Measurements from ENCODE around the gene RPTOR. TPM values are rescaled to one million over a fixed set of nuclear protein-coding genes. Genes with fewer than 3 reads are reported as not detected.

The RPTOR gene
- total and polyA plus RNA-seq, 10 of the 15 experiments (the other 5 are each of a cell fraction or from before 2014, with no cell fraction given): 0.18 to 32.1 (median 7.8) TPM

- RAD21 ChIA-PET (ENCODE audit: unreplicated experiment): no interaction called here
- Histone ChIP-seq H3K4me1 (ENCODE audit: control insufficient read depth, insufficient read depth, low read length) (no peaks in the 10 kb centered on the region), H3K9me3 (replicated peaks; ENCODE audit: control insufficient read depth, insufficient read depth, low read length) (no peaks in the 10 kb centered on the region), H3K4me3 (no peak overlapping the region), H2AFZ (ENCODE audit: control insufficient read depth, low read depth, low read length) (no peak overlapping the region), H3K4me2 (ENCODE audit: control insufficient read depth, insufficient read depth) (no peak overlapping the region), H3K27ac (ENCODE audit: control insufficient read depth, insufficient read depth) (no peak overlapping the region), H3K79me2 (ENCODE audit: control insufficient read depth, insufficient read depth, low read length) (no peaks in the 10 kb centered on the region), H3K36me3 (ENCODE audit: control insufficient read depth in 2 of 2, insufficient read depth in 2 of 2, low read length in 1 of 2) (peaks cover 0 to 5% of the 10 kb centered on the region in 2 experiments; a peak in 3 of 4 replicates), H3K9ac (ENCODE audit: control insufficient read depth, insufficient read depth, low read length) (no peak overlapping the region), H3K27me3 (replicated peaks in 1 of 2; ENCODE audit: control insufficient read depth in 2 of 2, insufficient read depth in 2 of 2, low read length in 1 of 2) (no peaks in the 10 kb centered on the region), H4K20me1 (ENCODE audit: control insufficient read depth, insufficient read depth) (no peaks in the 10 kb centered on the region)
- CTCF ChIA-PET: interaction anchor here (1.2 kb wide), 1 partner anchor 11 kb away, joined by 4 read pairs; no protein-coding TSS in a partner anchor
- no peak for FAIRE-seq
- BruUV-seq (replicated peaks): no TSS peak
- intact Hi-C loops (cut with micrococcal nuclease; ENCODE audit: unreplicated experiment): no loop called here
- TF ChIP-seq TCF12 (IDR thresholded peaks at IDR 0.05; ENCODE audit: low read depth, low read length) (no peak), CEBPZ (IDR thresholded peaks at IDR 0.05; ENCODE audit: low read depth, low read length) (no peak), KLF5 (IDR thresholded peaks at IDR 0.05; ENCODE audit: partially characterized antibody) (no peak)
- no peak for ATAC-seq
- in situ Hi-C loops (cut with MboI): no loop called here
- SMC1A ChIA-PET (ENCODE audit: uncharacterized antibody, unreplicated experiment): interaction anchor here (1.4 kb wide), 1 partner anchor 33 kb away, joined by 3 read pairs; no protein-coding TSS in a partner anchor
- no peak for DNase-seq (ENCODE audit: low read depth, low spot score)
- POLR2A ChIA-PET: no interaction called here
- 96% methylated on average over 30 of the region's 40 CpGs for WGBS (ENCODE audit: insufficient coverage, insufficient replicate concordance, low lambda C conversion rate, missing lambda C conversion rate)
These were observed 255.2 kb downstream of the RPTOR start for GRCh38 chr17:80799538-80800480.
